H1 (cell line): ENCODE data around the gene NOC2L. TPM values are rescaled to one million over a fixed set of nuclear protein-coding genes. Genes with fewer than 3 reads are reported as not detected.

Experiments
- CTCF ChIA-PET: fragments of 300-600 bp; sonication (Branson Sonifier 250); formaldehyde crosslinking; loops from one replicate; lab custom pipeline; 2021; ENCODE audit not compliant: partially characterized antibody; lab: Charles Lee
- POLR2A ChIA-PET: fragments of 300-600 bp; sonication (Branson Sonifier 250); formaldehyde crosslinking; loops from one replicate; lab custom pipeline; 2021; ENCODE audit warnings: inconsistent platforms; ENCODE audit not compliant: partially characterized antibody; lab: Charles Lee
- DNase-seq, 2 experiments: peaks; one replicate each; pipeline versions ENCODE4 v3.0.0 to v3.0.0-alpha.2; 2010 to 2022; ENCODE audit warnings: low spot score in 2 of 2, low read depth in 1 of 2, mixed read lengths in 1 of 2
- FAIRE-seq: peaks from 2 replicates; lab custom pipeline; 2011; peaks lifted over from hg19 to GRCh38; lab: Jason Lieb, UNC
- H2AFZ ChIP-seq: 2 replicates; pipeline ENCODE4 v1.8.1; 2012; ENCODE audit warnings: low read length, inconsistent platforms
- H2AK5ac ChIP-seq: 2 replicates; pipeline ENCODE4 v1.6.1; 2013; ENCODE audit warnings: low read depth, low read length
- H2BK120ac ChIP-seq: replicated peaks from 2 replicates; pipeline ENCODE3; 2013; ENCODE audit warnings: low read depth, low read length, inconsistent platforms
- H2BK12ac ChIP-seq: 2 replicates; pipeline ENCODE4 v1.6.1; 2013; ENCODE audit warnings: low read depth, low read length
- H2BK15ac ChIP-seq: 2 replicates; pipeline ENCODE4 v1.6.1; 2013; ENCODE audit warnings: low read length
- H2BK20ac ChIP-seq: 2 replicates; pipeline ENCODE4 v1.6.1; 2013; ENCODE audit warnings: low read length
- H2BK5ac ChIP-seq: 2 replicates; pipeline ENCODE4 v1.6.1; 2013; ENCODE audit warnings: low read depth, low read length
- H3K14ac ChIP-seq: 2 replicates; pipeline ENCODE4 v1.6.1; 2013; ENCODE audit warnings: inconsistent platforms; ENCODE audit not compliant: insufficient read length
- H3K18ac ChIP-seq: 2 replicates; pipeline ENCODE4 v1.6.1; 2013; ENCODE audit warnings: low read length; ENCODE audit errors: extremely low read depth
- H3K23ac ChIP-seq: 2 replicates; pipeline ENCODE4 v1.6.1; 2013; ENCODE audit warnings: inconsistent platforms; ENCODE audit not compliant: insufficient read length
- H3K23me2 ChIP-seq: 2 replicates; pipeline ENCODE4 v1.6.1; 2013; ENCODE audit warnings: low read depth, low read length
- H3K27ac ChIP-seq: 2 replicates; pipeline ENCODE4 v1.6.1; 2011; ENCODE audit warnings: low read depth, low read length, inconsistent platforms
- H3K27me3 ChIP-seq, 4 experiments: replicated peaks in 1 of 4; 1 replicate in 1 of 4; 2 replicates in 3 of 4; pipeline versions ENCODE4 v1.6.1 to v1.8.1; 2011 to 2013; ENCODE audit warnings: low read length in 3 of 4, mild to moderate bottlenecking in 3 of 4, inconsistent platforms in 2 of 4, mixed read lengths in 2 of 4, moderate library complexity in 1 of 4; ENCODE audit not compliant: control insufficient read depth in 3 of 4, insufficient read depth in 3 of 4; ENCODE audit errors: extremely low read depth in 1 of 4
- H3K36me3 ChIP-seq, 4 experiments: 2 replicates each; pipeline versions ENCODE4 v1.6.1 to v1.8.1; 2011 to 2013; ENCODE audit warnings: mild to moderate bottlenecking in 4 of 4, low read length in 3 of 4, moderate library complexity in 2 of 4, control low read depth in 1 of 4, inconsistent platforms in 1 of 4; ENCODE audit not compliant: insufficient read depth in 4 of 4, control insufficient read depth in 2 of 4
- H3K4ac ChIP-seq: replicated peaks from 2 replicates; pipeline ENCODE3; 2013; ENCODE audit warnings: low read length, low read depth, mixed read lengths, inconsistent platforms; ENCODE audit not compliant: insufficient read length
- H3K4me1 ChIP-seq, 4 experiments: replicated peaks in 1 of 4; 1 replicate in 1 of 4; 2 replicates in 3 of 4; pipeline versions ENCODE4 v1.6.1 to v1.8.1; 2011 to 2013; ENCODE audit warnings: low read length in 3 of 4, inconsistent platforms in 2 of 4, mixed read lengths in 1 of 4; ENCODE audit not compliant: insufficient read depth in 4 of 4, control insufficient read depth in 3 of 4
- H3K4me2 ChIP-seq, 2 experiments: 2 replicates each; pipeline versions ENCODE4 v1.6.1 to v1.8.1; 2011 to 2013; ENCODE audit warnings: low read depth in 2 of 2, low read length in 2 of 2, control low read depth in 1 of 2, inconsistent platforms in 1 of 2, mild to moderate bottlenecking in 1 of 2; ENCODE audit not compliant: insufficient read depth in 1 of 2
- H3K4me3 ChIP-seq, 4 experiments: fragments of 200-600, 300-600 bp in 1 of 4; sonication (generic), shearing (Covaris generic), sonication (Bioruptor Twin) in 1 of 4; 2 replicates each; pipeline versions ENCODE4 v1.5.1 to v1.8.1; 2011 to 2016; ENCODE audit warnings: low read length in 4 of 4, low read depth in 3 of 4, control low read depth in 2 of 4, inconsistent platforms in 2 of 4, mild to moderate bottlenecking in 2 of 4, mixed read lengths in 1 of 4, moderate library complexity in 1 of 4; ENCODE audit not compliant: insufficient read depth in 2 of 4; ENCODE audit errors: extremely low read depth in 1 of 4
- H3K56ac ChIP-seq: replicated peaks from 2 replicates; pipeline ENCODE3; 2013; ENCODE audit warnings: low read depth, mild to moderate bottlenecking, mixed read lengths, low read length, inconsistent platforms; ENCODE audit not compliant: insufficient read length
- H3K79me1 ChIP-seq: 2 replicates; pipeline ENCODE4 v1.6.1; 2013; ENCODE audit warnings: low read depth, low read length, control low read depth
- H3K79me2 ChIP-seq, 2 experiments: 2 replicates each; pipeline versions ENCODE4 v1.6.1 to v1.8.1; 2012 to 2013; ENCODE audit warnings: low read length in 2 of 2, mild to moderate bottlenecking in 2 of 2, inconsistent platforms in 1 of 2; ENCODE audit not compliant: insufficient read depth in 2 of 2, control insufficient read depth in 1 of 2
- H3K9ac ChIP-seq, 4 experiments: replicated peaks in 1 of 4; 1 replicate in 1 of 4; 2 replicates in 3 of 4; pipeline versions ENCODE4 v1.6.1 to v1.8.1; 2011 to 2013; ENCODE audit warnings: low read depth in 3 of 4, low read length in 3 of 4, control low read depth in 2 of 4, mild to moderate bottlenecking in 2 of 4, moderate library complexity in 2 of 4, inconsistent platforms in 1 of 4; ENCODE audit errors: extremely low read depth in 1 of 4
- H3K9me3 ChIP-seq, 2 experiments: 2 replicates each; pipeline versions ENCODE4 v1.6.1 to v1.8.1; 2012 to 2013; ENCODE audit warnings: mild to moderate bottlenecking in 2 of 2, moderate library complexity in 2 of 2, control low read depth in 1 of 2, inconsistent platforms in 1 of 2, low read depth in 1 of 2, low read length in 1 of 2, mixed read lengths in 1 of 2; ENCODE audit not compliant: insufficient read depth in 2 of 2
- H4K20me1 ChIP-seq, 2 experiments: replicated peaks in 1 of 2; 2 replicates each; pipeline versions ENCODE3 to v1.8.1; 2011 to 2013; ENCODE audit warnings: inconsistent platforms in 2 of 2, low read length in 2 of 2, mild to moderate bottlenecking in 1 of 2; ENCODE audit not compliant: insufficient read depth in 2 of 2, control insufficient read depth in 1 of 2
- H4K5ac ChIP-seq: 2 replicates; pipeline ENCODE4 v1.6.1; 2013; ENCODE audit warnings: low read length, low read depth, mixed read lengths, inconsistent platforms; ENCODE audit not compliant: insufficient read length
- H4K8ac ChIP-seq: 2 replicates; pipeline ENCODE4 v1.8.0; 2013; ENCODE audit warnings: mild to moderate bottlenecking, moderate library complexity, low read length, inconsistent platforms; ENCODE audit not compliant: insufficient read depth; ENCODE audit errors: extremely low read depth
- H4K91ac ChIP-seq: replicated peaks from 2 replicates; pipeline ENCODE3; 2013; ENCODE audit warnings: low read length, mixed read lengths, inconsistent platforms; ENCODE audit not compliant: insufficient read length
- BRCA1 ChIP-seq: IDR thresholded peaks from 2 replicates; pipeline ENCODE4 v1.6.1; 2012; ENCODE audit warnings: low read depth, low read length, improper control_type of control experiment
- CBX5 ChIP-seq: fragments of 300-800, 300-1000 bp; sonication (generic); IDR thresholded peaks from 2 replicates; pipeline ENCODE4 v1.7.1; 2016; ENCODE audit warnings: antibody characterized with exemption, low read length, low read depth
- CEBPB ChIP-seq: IDR thresholded peaks from 2 replicates; pipeline ENCODE4 v1.6.1; 2012; ENCODE audit warnings: low read depth, low read length
- CHD1 ChIP-seq: IDR thresholded peaks from 2 replicates; pipeline ENCODE4 v1.6.1; 2012; ENCODE audit warnings: low read depth, low read length, improper control_type of control experiment
- GTF2F1 ChIP-seq: IDR thresholded peaks from 2 replicates; pipeline ENCODE4 v1.6.1; 2012; ENCODE audit warnings: low read depth, low read length, improper control_type of control experiment, borderline replicate concordance
- MAFK ChIP-seq: IDR thresholded peaks from 2 replicates; pipeline ENCODE4 v1.6.1; 2012; ENCODE audit warnings: low read depth, mild to moderate bottlenecking, improper control_type of control experiment, low read length
- NANOG ChIP-seq: IDR thresholded peaks from 2 replicates; pipeline ENCODE4 v1.6.1; 2011; ENCODE audit warnings: low read length, low read depth, mild to moderate bottlenecking, inconsistent platforms; ENCODE audit not compliant: insufficient read depth, poor library complexity, severe bottlenecking
- RFX5 ChIP-seq: IDR thresholded peaks from 2 replicates; pipeline ENCODE4 v1.6.1; 2011; ENCODE audit warnings: low read depth, low read length, improper control_type of control experiment, borderline replicate concordance
- RXRA ChIP-seq: IDR thresholded peaks from 2 replicates; pipeline ENCODE4 v1.6.1; 2011; ENCODE audit warnings: low read depth, mild to moderate bottlenecking, low read length, moderate library complexity; ENCODE audit not compliant: insufficient read depth
- SAP30 ChIP-seq: fragments of 300-600 bp; sonication (generic); IDR thresholded peaks from 2 replicates; pipeline ENCODE4 v1.7.1; 2012; ENCODE audit warnings: low read length, moderate library complexity, mild to moderate bottlenecking, inconsistent platforms; ENCODE audit not compliant: insufficient read depth, insufficient replicate concordance
- SP1 ChIP-seq: IDR thresholded peaks from 2 replicates; pipeline ENCODE4 v1.6.1; 2011; ENCODE audit warnings: low read depth, low read length
- WGBS, 2 experiments: shearing (Covaris generic) in 1 of 2; methylation state at CpG; one replicate each; pipeline versions ENCODE4 v1.1.6 to v1.1.7; 2013 to 2015; ENCODE audit warnings: low lambda C conversion rate in 2 of 2, mixed read lengths in 2 of 2, inconsistent platforms in 1 of 2, low coverage in 1 of 2, missing lambda C conversion rate in 1 of 2; ENCODE audit not compliant: insufficient replicate concordance in 2 of 2, insufficient coverage in 1 of 2, insufficient read length in 1 of 2; ENCODE audit errors: extremely low coverage in 1 of 2, missing lambda C conversion rate in 1 of 2; 5-methylcytosine and 5-hydroxymethylcytosine counted together
- polyA plus RNA-seq, 7 experiments: library from polyadenylated mRNA; depleted of rRNA in 3 of 7; stranded (reverse) in 5 of 7; unstranded in 2 of 7; fragments of >200 nt in 5 of 7; fragments of 200-250 nt in 2 of 7; gene quantifications; 1 replicate in 5 of 7; 2 replicates in 1 of 7; 4 replicates in 1 of 7; pipeline versions ENCODE4 v1.2.1 to v1.2.3, GENCODE V29; 2011 to 2013; ENCODE audit warnings: missing spikeins in 2 of 7, mixed read lengths in 2 of 7
- total RNA-seq: library from RNA; stranded (reverse); fragmentation: NEBNext Ultra II Directional; extraction: Animal tissue kit (Norgen Biotek cat#: 25700); gene quantifications from 2 replicates; pipeline ENCODE4 v1.2.1, GENCODE V29; 2021

The NOC2L gene
- total and polyA plus RNA-seq, 2 of the 8 experiments (the other 6 are each of a cell fraction or from before 2014, with no cell fraction given), result 74.7 to 130 TPM

GRCh38 chr1:914131-914890 is 44.7 kb downstream of the NOC2L start:
- CTCF ChIA-PET, result interaction anchor here (1.2 to 1.7 kb wide), 2 partner anchors 9 to 15 kb away, joined by 4 read pairs; no protein-coding TSS in a partner anchor
- Histone ChIP-seq H3K9ac (no peak overlapping the region), H3K79me2 (no peaks in the 10 kb centered on the region), H3K4ac (no peak overlapping the region), H4K91ac (no peak overlapping the region), H3K36me3 (no peaks in the 10 kb centered on the region), H4K20me1 (peaks cover 3 to 10% of the 10 kb centered on the region in 2 experiments), H3K14ac (no peak overlapping the region), H3K18ac (no peak overlapping the region), H2AK5ac (no peak overlapping the region), H3K4me3 (no peak overlapping the region), H3K23ac (no peak overlapping the region), H2BK12ac (no peak overlapping the region), H2BK15ac (no peak overlapping the region), H2BK20ac (no peak overlapping the region), H3K56ac (no peak overlapping the region), H3K4me1 (no peaks in the 10 kb centered on the region), H4K8ac (no peak overlapping the region), H2BK5ac (no peak overlapping the region), H2AFZ (no peak overlapping the region), H3K4me2 (no peak overlapping the region), H4K5ac (no peak overlapping the region), H2BK120ac (no peak overlapping the region), H3K27ac (no peak overlapping the region), H3K9me3 (no peaks in the 10 kb centered on the region; a peak in 1 of 4 replicates), H3K27me3 (peaks cover 2 to 83% (median 56%) of the 10 kb centered on the region in 4 experiments), H3K79me1 (no peaks in the 10 kb centered on the region), H3K23me2 (no peaks in the 10 kb centered on the region)
- TF ChIP-seq SP1 (no peak), CEBPB (no peak), MAFK (no peak), CHD1 (no peak), CBX5 (no peak), GTF2F1 (no peak), BRCA1 (no peak), RFX5 (no peak), NANOG (no peak), RXRA (no peak), SAP30 (no peak)
- FAIRE-seq, result no peak
- POLR2A ChIA-PET, result interaction anchor here (1.2 to 1.4 kb wide), 2 partner anchors 10 to 14 kb away, joined by 3 to 4 read pairs; no protein-coding TSS in a partner anchor
- WGBS, 2 experiments, result 86% methylated on average over 17 of the region's 21 CpGs; no CpG with 5 or more reads in 1 of the 2 experiments
- no peak for DNase-seq
